ENCODE results near the gene CBFA2T3. TPM values are rescaled to one million over a fixed set of nuclear protein-coding genes. Genes with fewer than 3 reads are reported as not detected.

CBFA2T3 gene
- polyA plus RNA-seq, 3 donors, result 5.3 to 32.2 (median 6.2) TPM

GRCh38 chr16:88976366-88977017 is 515 bp downstream of the CBFA2T3 start:
- DNase-seq, result peak in 2 of 3 donors; percentile 32 to 58
- 0% methylated on average over 12 of the region's 23 CpGs for WGBS (ENCODE audit: insufficient coverage)
- H3K36me3 Mint-ChIP-seq, result peaks cover 11 to 18% of the 10 kb centered on the region in 2 donors
- TF ChIP-seq CTCF (IDR thresholded peaks at IDR 0.05), result no peak
- peaks cover 51% of the 10 kb centered on the region for H3K79me2 ChIP-seq (ENCODE audit: insufficient read depth, low read length)
- H3K27me3 Mint-ChIP-seq (ENCODE audit: low read depth in 3 of 3), result peaks cover 3 to 16% (median 5%) of the 10 kb centered on the region in 3 donors
- no peaks in the 10 kb centered on the region for H3K36me3 ChIP-seq (replicated peaks in 1 of 2; ENCODE audit: control insufficient read depth in 1 of 2, insufficient read depth in 2 of 2, low read length in 2 of 2)
- peak overlapping the region; percentile 6 to 84 for H3K27ac ChIP-seq (ENCODE audit: low read depth in 1 of 2, low read length in 2 of 2)
- no peaks in the 10 kb centered on the region for H3K9me3 ChIP-seq (replicated peaks in 1 of 2; ENCODE audit: control insufficient read depth in 1 of 2, insufficient read depth in 1 of 2, low read length in 2 of 2)
- H3K4me3 ChIP-seq (replicated peaks in 1 of 3; ENCODE audit: low read depth in 2 of 3, low read length in 3 of 3), result peak overlapping the region; percentile 63 to 95 (median 73)
- peaks cover 0 to 7% (median 1%) of the 10 kb centered on the region in 7 donors for H3K9me3 Mint-ChIP-seq
- peak overlapping the region; percentile 70 for H2AFZ ChIP-seq (ENCODE audit: insufficient read depth, low read depth, low read length, poor library complexity, severe bottlenecking)
- peaks cover 76 to 82% of the 10 kb centered on the region in 2 donors for H3K4me1 ChIP-seq (ENCODE audit: control insufficient read depth in 1 of 2, insufficient read depth in 2 of 2, low read length in 2 of 2)
- peaks cover 40% of the 10 kb centered on the region for H4K20me1 ChIP-seq (ENCODE audit: insufficient read depth, low read length)
- H3K27me3 ChIP-seq (ENCODE audit: control insufficient read depth in 2 of 2, insufficient read depth in 2 of 2, low read length in 2 of 2), result no peaks in the 10 kb centered on the region
- peaks cover 64% of the 10 kb centered on the region for H3K4me1 Mint-ChIP-seq
- peak overlapping the region; percentile 94 to 99 for H3K4me3 Mint-ChIP-seq
- peak overlapping the region in 6 of 7 donors; percentile 30 to 88 (median 74) for H3K27ac Mint-ChIP-seq
- H3K9ac ChIP-seq (ENCODE audit: insufficient read depth, low read length, poor library complexity, severe bottlenecking), result peak overlapping the region; percentile 75
- peak overlapping the region; percentile 96 for H3K4me2 ChIP-seq (replicated peaks; ENCODE audit: extremely low read depth, low read length, poor library complexity, severe bottlenecking)
- intact Hi-C loops (cut with micrococcal nuclease), result loop anchor here (2.0 kb wide), 2 partner anchors 38 to 40 kb away; no protein-coding TSS in a partner anchor

- Histone ChIP-seq H3K36me3 (replicated peaks in 1 of 2; ENCODE audit: control insufficient read depth in 1 of 2, insufficient read depth in 2 of 2, low read length in 2 of 2) (peaks cover 0 to 2% of the 10 kb centered on the region in 2 donors), H3K79me2 (ENCODE audit: insufficient read depth, low read length) (peaks cover 60% of the 10 kb centered on the region), H3K4me2 (replicated peaks; ENCODE audit: extremely low read depth, low read length, poor library complexity, severe bottlenecking) (peak overlapping the region; percentile 96), H3K9me3 (replicated peaks in 1 of 2; ENCODE audit: control insufficient read depth in 1 of 2, insufficient read depth in 1 of 2, low read length in 2 of 2) (no peaks in the 10 kb centered on the region), H3K27ac (ENCODE audit: low read depth in 1 of 2, low read length in 2 of 2) (peak overlapping the region; percentile 12 to 84), H3K4me3 (replicated peaks in 1 of 3; ENCODE audit: low read depth in 2 of 3, low read length in 3 of 3) (peak overlapping the region; percentile 63 to 95 (median 73)), H3K9ac (ENCODE audit: insufficient read depth, low read length, poor library complexity, severe bottlenecking) (peak overlapping the region; percentile 75), H3K4me1 (ENCODE audit: control insufficient read depth in 1 of 2, insufficient read depth in 2 of 2, low read length in 2 of 2) (peaks cover 85 to 91% of the 10 kb centered on the region in 2 donors), H4K20me1 (ENCODE audit: insufficient read depth, low read length) (peaks cover 49% of the 10 kb centered on the region), H3K27me3 (ENCODE audit: control insufficient read depth in 2 of 2, insufficient read depth in 2 of 2, low read length in 2 of 2) (no peaks in the 10 kb centered on the region), H2AFZ (ENCODE audit: insufficient read depth, low read depth, low read length, poor library complexity, severe bottlenecking) (peak overlapping the region; percentile 41)
- Mint-ChIP-seq H3K9me3 (peaks cover 0 to 6% (median 1%) of the 10 kb centered on the region in 7 donors), H3K36me3 (peaks cover 13 to 21% of the 10 kb centered on the region in 2 donors), H3K27ac (peak overlapping the region in 6 of 7 donors; percentile 54 to 73 (median 65)), H3K4me1 (peaks cover 72% of the 10 kb centered on the region), H3K27me3 (ENCODE audit: low read depth in 3 of 3) (peaks cover 0 to 12% (median 3%) of the 10 kb centered on the region in 3 donors), H3K4me3 (peak overlapping the region; percentile 94 to 99)
- no peak for TF ChIP-seq CTCF (IDR thresholded peaks at IDR 0.05)
- WGBS (ENCODE audit: insufficient coverage), result under 1% methylated on average over 24 of the region's 25 CpGs
- DNase-seq, result peak; percentile 41 to 75 (median 62)
- intact Hi-C loops (cut with micrococcal nuclease), result loop anchor here (2.0 kb wide), 2 partner anchors 37 to 39 kb away; no protein-coding TSS in a partner anchor
Observed at GRCh38 chr16:88975511-88976061, 1.4 kb downstream of the CBFA2T3 start.

Measured in CD14-positive monocyte (primary cell).